Transverse colon (tissue), 4 donors: ENCODE data around the gene SLC4A3.

Source experiments
- CTCF ChIP-seq, 5 experiments: fragments of 200-600 bp in 3 of 5; fragments of 450-650 bp in 2 of 5; sonication (generic) in 3 of 5; IDR thresholded peaks; 1 replicate in 2 of 5; 2 replicates in 3 of 5; pipeline ENCODE4 v1.5.1; 2016 to 2017; ENCODE audit warnings: antibody characterized with exemption in 5 of 5, inconsistent platforms in 3 of 5, mild to moderate bottlenecking in 2 of 5, moderate library complexity in 1 of 5
- EP300 ChIP-seq: sonication (generic); formaldehyde crosslinking; IDR thresholded peaks from one replicate; pipeline ENCODE4 v1.6.1; 2017; ENCODE audit warnings: antibody characterized with exemption, low read depth
- POLR2A ChIP-seq: fragments of 450-650 bp; IDR thresholded peaks from one replicate; pipeline ENCODE4 v1.6.1; 2016; ENCODE audit warnings: antibody characterized with exemption, mild to moderate bottlenecking, moderate library complexity
- POLR2AphosphoS5 ChIP-seq, 3 donors: sonication (generic); formaldehyde crosslinking; IDR thresholded peaks; one replicate each; pipeline ENCODE4 v1.6.1; 2016; ENCODE audit warnings: antibody characterized with exemption in 3 of 3

GRCh38 chr2:219614076-219614860, 13.2 kb upstream of the SLC4A3 start:
- TF ChIP-seq POLR2A (no peak), EP300 (no peak), CTCF (IDR thresholded peaks at IDR 0.05) (no peak), POLR2AphosphoS5 (IDR thresholded peaks at IDR 0.05) (no peak)
